Pancreas (tissue), 10 donors: Measurements from ENCODE around the gene TCTA. TPM values are rescaled to one million over a fixed set of nuclear protein-coding genes. Genes with fewer than 3 reads are reported as not detected.

Source experiments
- ATAC-seq, 4 donors: fragments of 200-7000 bp; cut with Tn5 transposase; one replicate each; pipeline versions ENCODE4 v1.8.0 to v1.9.1; 2020; ENCODE audit warnings: mild to moderate bottlenecking in 4 of 4, moderate library complexity in 4 of 4
- DNase-seq, 6 donors: peaks; one replicate each; pipeline ENCODE4 v3.0.0-alpha.2; 2020
- FAIRE-seq: peaks from 2 replicates; lab custom pipeline; 2012; peaks lifted over from hg19 to GRCh38; lab: Jason Lieb, UNC
- H3K27ac ChIP-seq, 4 donors: fragments of 200-600 bp; sonication (generic); 1 replicate in 3 of 4; 2 replicates in 1 of 4; pipeline versions ENCODE4 v1.5.0 to v1.8.0; 2020
- H3K27me3 ChIP-seq, 4 donors: fragments of 200-600 bp; one replicate each; pipeline ENCODE4 v1.8.0; 2021
- H3K36me3 ChIP-seq, 3 donors: fragments of 200-600 bp; sonication (generic) in 1 of 3; one replicate each; pipeline versions ENCODE4 v1.5.0 to v1.8.0; 2020 to 2021
- H3K4me1 ChIP-seq, 3 donors: fragments of 200-600 bp; one replicate each; pipeline ENCODE4 v1.8.0; 2021
- H3K4me3 ChIP-seq, 4 donors: fragments of 200-600 bp; sonication (generic) in 2 of 4; one replicate each; pipeline versions ENCODE4 v1.5.0 to v1.8.0; 2020 to 2021
- H3K9me3 ChIP-seq, 4 donors: fragments of 200-600 bp; one replicate each; pipeline ENCODE4 v1.8.0; 2021
- CTCF ChIP-seq, 4 donors: fragments of 200-600 bp; sonication (generic) in 3 of 4; IDR thresholded peaks; one replicate each; pipeline versions ENCODE4 v1.5.0 to v1.8.0; 2021; ENCODE audit warnings: antibody characterized with exemption in 4 of 4
- WGBS, 2 donors: extraction: QIAGEN DNeasy Blood & Tissue Kit; methylation state at CpG; one replicate each; pipeline ENCODE4 v1.1.7; 2013; 5-methylcytosine and 5-hydroxymethylcytosine counted together
- intact Hi-C, 3 donors: fragments of 100-400 bp; cut with DNase I; formaldehyde crosslinking; loops; one replicate each; pipeline versions ENCODE4 v1.11.1 to v1.14.2; 2022
- polyA plus RNA-seq, 2 donors: library from polyadenylated mRNA; stranded (reverse); fragments of 200-250 nt; gene quantifications; one replicate each; pipeline ENCODE4 v1.2.3, GENCODE V29; 2013
- total RNA-seq, 6 donors: library from RNA; stranded (reverse); fragmentation: NEBNext Ultra II Directional in 4 of 6; extraction: Animal tissue kit (Norgen Biotek cat#: 25700) in 4 of 6; gene quantifications; one replicate each; pipeline versions ENCODE4 v1.2.1 to v1.2.4, GENCODE V29; 2021 to 2023
- donor health status: healthy with polysubstance abuse.
- donor health status: DM: no; HTN: no; CAD: no; lungs with moderate emphysema.
- donor health status: DM: no; HTN: no; CAD: no.
- donor health status: control.
- donor health status: control.
- donor health status: Bipolar disorder and iron deficiency.
- donor health status: DM: yes; HTN: yes; CAD: no.
- donor health status: DM: no; HTN: no; CAD: no.
- donor health status: DM: no; HTN: no; CAD: no.
- donor health status: DM: yes; HTN: yes; CAD: no.

Gene TCTA
- total and polyA plus RNA-seq, 8 donors, result 8.5 to 33.1 (median 13.9) TPM

GRCh38 chr3:49416867-49417266, 4.6 kb downstream of the TCTA start:
- H3K4me3 ChIP-seq, result no peak overlapping the region
- DNase-seq (no peak), FAIRE-seq (no peak), ATAC-seq (no peak)
- WGBS, 2 donors, result 93 to 98% methylated on average over 2 of the region's 2 CpGs
- peaks cover 0 to 6% (median 0%) of the 10 kb centered on the region in 3 donors for H3K36me3 ChIP-seq
- no peak for TF ChIP-seq CTCF (IDR thresholded peaks at IDR 0.05)
- no peak overlapping the region for H3K27ac ChIP-seq
- H3K27me3 ChIP-seq, result no peaks in the 10 kb centered on the region
- peaks cover 0 to 7% (median 0%) of the 10 kb centered on the region in 3 donors for H3K4me1 ChIP-seq
- intact Hi-C loops, result no loop called here
- H3K9me3 ChIP-seq, result no peaks in the 10 kb centered on the region

DNA sequence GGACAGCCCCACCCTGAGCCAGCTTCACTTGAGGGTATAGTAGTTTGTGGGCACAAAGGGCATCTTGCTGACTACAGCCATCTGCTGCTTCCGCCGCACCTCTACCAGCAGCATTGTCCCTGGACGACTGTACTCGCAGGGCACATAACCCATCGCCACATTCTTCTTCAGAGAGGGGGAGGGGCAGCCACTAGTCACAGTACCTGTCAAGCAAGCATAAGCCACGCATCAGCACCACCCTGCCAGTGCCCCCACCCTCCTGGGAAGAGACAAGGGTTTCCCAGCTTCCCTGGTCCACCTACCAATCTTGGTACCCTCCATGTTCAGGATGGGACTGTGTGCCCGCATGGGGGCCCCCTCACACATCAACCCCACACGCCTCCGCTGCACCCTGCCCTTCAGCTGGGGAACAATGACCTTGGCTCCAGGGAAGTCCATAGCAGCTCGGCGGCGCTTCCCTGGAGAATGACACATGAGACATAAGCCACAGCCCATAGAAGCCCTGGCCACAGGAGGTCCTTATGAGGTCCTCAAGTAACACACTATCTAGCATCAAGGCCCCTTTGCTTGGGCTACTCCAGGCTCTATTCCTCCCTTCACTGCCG, 5.4 kb downstream of the TCTA start:
- peaks cover 0 to 6% (median 0%) of the 10 kb centered on the region in 3 donors for H3K36me3 ChIP-seq
- FAIRE-seq, result no peak
- intact Hi-C loops, result no loop called here

DNA sequence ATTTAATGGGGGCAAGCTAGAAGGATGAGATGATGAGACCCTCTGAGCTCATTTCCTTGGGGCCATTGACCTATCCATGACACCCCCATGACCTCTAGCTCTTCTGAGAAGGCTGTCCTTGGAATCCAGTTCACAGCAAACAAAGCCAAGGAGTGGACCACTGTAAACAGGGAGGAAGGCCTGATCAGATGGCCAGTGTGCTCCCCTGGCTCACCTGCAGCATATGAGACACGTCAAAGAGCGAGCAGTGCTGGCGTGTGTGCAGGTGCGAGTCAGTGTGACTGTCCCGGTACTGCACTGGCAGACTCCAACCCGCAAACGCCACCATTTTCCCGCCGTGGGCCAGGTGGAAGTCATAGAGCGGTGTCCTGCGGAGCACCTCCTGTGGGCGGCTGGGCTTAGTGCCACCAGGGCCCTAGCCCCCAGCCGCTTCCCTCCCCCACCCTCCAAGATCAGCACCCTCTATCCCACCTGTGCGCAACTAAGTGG, 9.7 kb downstream of the TCTA start:
- H3K27me3 ChIP-seq, result no peaks in the 10 kb centered on the region
- H3K36me3 ChIP-seq, result peaks cover 0 to 12% (median 0%) of the 10 kb centered on the region in 3 donors
- no peak for TF ChIP-seq CTCF (IDR thresholded peaks at IDR 0.05)
- peak overlapping the region; percentile 41 to 69 (median 58) for H3K27ac ChIP-seq
- intact Hi-C loops, result no loop called here
- H3K4me3 ChIP-seq, result peak overlapping the region; percentile 16 to 56 (median 41)
- FAIRE-seq (no peak), ATAC-seq (peak; percentile 36 to 58 (median 44)), DNase-seq (peak in 1 of 6 donors; percentile 77)
- WGBS, 2 donors, result 10 to 14% methylated on average over 14 of the region's 14 CpGs
- H3K4me1 ChIP-seq, result peaks cover 7 to 20% (median 12%) of the 10 kb centered on the region in 3 donors
- no peaks in the 10 kb centered on the region for H3K9me3 ChIP-seq

More for the DNA sequence above, 5.4 kb downstream of the TCTA start:
- Histone ChIP-seq H3K4me1 (peaks cover 0 to 9% (median 1%) of the 10 kb centered on the region in 3 donors), H3K27ac (no peak overlapping the region), H3K27me3 (no peaks in the 10 kb centered on the region), H3K4me3 (no peak overlapping the region), H3K9me3 (no peaks in the 10 kb centered on the region)
- no peak for TF ChIP-seq CTCF (IDR thresholded peaks at IDR 0.05)
- ATAC-seq (no peak), DNase-seq (peak in 1 of 6 donors; percentile 62)
- WGBS, 2 donors, result 76 to 78% methylated on average over 13 of the region's 13 CpGs

- TF ChIP-seq CTCF (IDR thresholded peaks at IDR 0.05), result no peak
- ATAC-seq, result peak; percentile 86 to 93 (median 92)
- H3K4me1 ChIP-seq, result peaks cover 7 to 20% (median 12%) of the 10 kb centered on the region in 3 donors
- H3K27ac ChIP-seq, result peak within 1 kb of the TSS; percentile 52 to 69 (median 59)
- no peak for FAIRE-seq
- WGBS, 2 donors, result 10 to 21% methylated on average over 25 of the region's 25 CpGs
- H3K27me3 ChIP-seq, result no peaks in the 10 kb centered on the region
- peaks cover 0 to 6% (median 0%) of the 10 kb centered on the region in 3 donors for H3K36me3 ChIP-seq
- H3K4me3 ChIP-seq, result peak within 1 kb of the TSS; percentile 16 to 56 (median 41)
- peak; percentile 75 to 93 (median 78) for DNase-seq
- intact Hi-C loops, result no loop called here
- H3K9me3 ChIP-seq, result no peaks in the 10 kb centered on the region
Measured at GRCh38 chr3:49422379-49423248, 10.4 kb downstream of the TCTA start, which contains the start of gene AMT. Gene AMT, minus strand, starts transcription at chr3:49422473. Its CDS starts 23 bp downstream, at chr3:49422450.
